H1 (cell line): ENCODE results near the gene ZNF311. TPM values are rescaled to one million over a fixed set of nuclear protein-coding genes. Genes with fewer than 3 reads are reported as not detected.
A peak's percentile ranks its signal among the peaks of the same experiment; 100 is the strongest.

Source experiments
- BACH1 ChIP-seq: IDR thresholded peaks from 2 replicates; pipeline ENCODE4 v1.6.1; 2012; ENCODE audit warnings: low read length, improper control_type of control experiment
- CBX5 ChIP-seq: fragments of 300-800, 300-1000 bp; sonication (generic); IDR thresholded peaks from 2 replicates; pipeline ENCODE4 v1.7.1; 2016; ENCODE audit warnings: antibody characterized with exemption, low read length, low read depth
- NANOG ChIP-seq: IDR thresholded peaks from 2 replicates; pipeline ENCODE4 v1.6.1; 2011; ENCODE audit warnings: low read length, low read depth, mild to moderate bottlenecking, inconsistent platforms; ENCODE audit not compliant: insufficient read depth, poor library complexity, severe bottlenecking
- PHF8 ChIP-seq: fragments of 200-600 bp; sonication (generic); conservative IDR thresholded peaks from 2 replicates; pipeline ENCODE4 v1.7.1; 2012; ENCODE audit warnings: low read depth, mild to moderate bottlenecking, inconsistent platforms, low read length, moderate library complexity
- POLR2A ChIP-seq, 2 experiments: IDR thresholded peaks; 1 replicate in 1 of 2; 2 replicates in 1 of 2; pipeline ENCODE4 v1.6.1; 2011; ENCODE audit warnings: low read depth in 2 of 2, low read length in 2 of 2, mild to moderate bottlenecking in 2 of 2; ENCODE audit errors: control extremely low read depth in 1 of 2
- SAP30 ChIP-seq: fragments of 300-600 bp; sonication (generic); IDR thresholded peaks from 2 replicates; pipeline ENCODE4 v1.7.1; 2012; ENCODE audit warnings: low read length, moderate library complexity, mild to moderate bottlenecking, inconsistent platforms; ENCODE audit not compliant: insufficient read depth, insufficient replicate concordance
- SIRT6 ChIP-seq: IDR thresholded peaks from one replicate; pipeline ENCODE4 v1.7.1; 2012; ENCODE audit warnings: low read length, inconsistent platforms
- SP2 ChIP-seq: IDR thresholded peaks from 2 replicates; pipeline ENCODE4 v1.6.1; 2012; ENCODE audit warnings: mild to moderate bottlenecking, low read length, inconsistent platforms
- SUZ12 ChIP-seq: fragments of 200-600 bp; sonication (generic); IDR thresholded peaks from 2 replicates; pipeline ENCODE4 v1.6.1; 2012; ENCODE audit warnings: mild to moderate bottlenecking, inconsistent platforms, low read length, moderate library complexity, mixed read lengths
- TAF7 ChIP-seq: optimal IDR thresholded peaks from 2 replicates; pipeline ENCODE3; 2011; ENCODE audit warnings: low read depth, mild to moderate bottlenecking, inconsistent platforms, low read length, moderate library complexity, borderline replicate concordance
- TEAD4 ChIP-seq: IDR thresholded peaks from 2 replicates; pipeline ENCODE4 v1.6.1; 2012; ENCODE audit warnings: low read depth, low read length, inconsistent platforms, mixed read lengths
- polyA plus RNA-seq, 7 experiments: library from polyadenylated mRNA; depleted of rRNA in 3 of 7; stranded (reverse) in 5 of 7; unstranded in 2 of 7; fragments of >200 nt in 5 of 7; fragments of 200-250 nt in 2 of 7; gene quantifications; 1 replicate in 5 of 7; 2 replicates in 1 of 7; 4 replicates in 1 of 7; pipeline versions ENCODE4 v1.2.1 to v1.2.3, GENCODE V29; 2011 to 2013; ENCODE audit warnings: missing spikeins in 2 of 7, mixed read lengths in 2 of 7
- total RNA-seq: library from RNA; stranded (reverse); fragmentation: NEBNext Ultra II Directional; extraction: Animal tissue kit (Norgen Biotek cat#: 25700); gene quantifications from 2 replicates; pipeline ENCODE4 v1.2.1, GENCODE V29; 2021
- TF ChIP-seq, protein P1 (sequence below): IDR thresholded peaks from 2 replicates; pipeline ENCODE4 v1.6.1; 2012; ENCODE audit warnings: inconsistent platforms
- TF ChIP-seq, protein P2 (sequence below), 3 experiments: IDR thresholded peaks; 1 replicate in 2 of 3; 2 replicates in 1 of 3; pipeline versions ENCODE4 v1.5.1 to v1.6.1; 2011; ENCODE audit warnings: low read length in 3 of 3, mild to moderate bottlenecking in 3 of 3, inconsistent platforms in 2 of 3, low read depth in 1 of 3, moderate library complexity in 1 of 3; ENCODE audit not compliant: insufficient read depth in 1 of 3; ENCODE audit errors: control extremely low read depth in 1 of 3

The ZNF311 gene
- total and polyA plus RNA-seq, 2 of the 8 experiments (the other 6 are each of a cell fraction or from before 2014, with no cell fraction given): 1.9 to 4.2 TPM

DNA sequence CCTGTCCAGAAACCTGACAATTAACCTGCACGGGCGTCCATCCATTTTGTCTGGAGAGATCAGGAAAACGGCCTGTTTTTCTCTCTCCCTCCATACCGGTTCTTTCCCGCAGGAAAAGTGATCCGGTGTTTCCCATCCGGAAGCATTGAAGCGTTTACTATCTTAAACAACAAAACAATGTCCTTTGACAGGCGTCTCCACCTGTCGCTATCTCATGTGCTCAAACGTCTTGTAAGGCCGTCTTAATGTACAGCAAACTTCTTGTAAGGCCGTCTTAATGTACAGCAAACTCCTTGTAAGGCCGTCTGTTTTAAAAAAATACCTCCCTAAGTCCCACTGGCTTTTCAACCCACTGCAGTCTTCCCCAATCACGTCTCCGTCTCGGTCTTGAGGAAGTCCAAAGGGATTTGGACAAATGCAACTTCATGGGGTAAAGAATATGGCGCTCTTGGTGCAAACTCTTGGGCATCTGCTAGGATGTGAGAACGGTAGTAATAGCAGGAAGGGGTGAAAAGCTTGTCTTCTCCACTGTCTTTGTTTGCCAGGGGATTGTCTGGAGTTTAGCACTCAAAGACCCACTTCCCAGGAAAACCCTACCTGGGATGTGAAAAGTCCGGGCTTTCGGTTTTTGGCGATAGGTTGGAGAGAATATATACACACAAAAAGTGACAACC lies 51.4 kb downstream of the ZNF311 start (continued):
- TF ChIP-seq PHF8 (no peak), BACH1 (no peak), SUZ12 (no peak), SIRT6 (no peak), CBX5 (no peak), TAF7 (no peak), SP2 (no peak), TEAD4 (no peak), SAP30 (peak; percentile 68), NANOG (no peak), POLR2A (IDR thresholded peaks at IDR 0.05; ENCODE audit: control extremely low read depth in 1 of 2, low read depth in 2 of 2, low read length in 2 of 2) (no peak)
- TF ChIP-seq, protein P1, sequence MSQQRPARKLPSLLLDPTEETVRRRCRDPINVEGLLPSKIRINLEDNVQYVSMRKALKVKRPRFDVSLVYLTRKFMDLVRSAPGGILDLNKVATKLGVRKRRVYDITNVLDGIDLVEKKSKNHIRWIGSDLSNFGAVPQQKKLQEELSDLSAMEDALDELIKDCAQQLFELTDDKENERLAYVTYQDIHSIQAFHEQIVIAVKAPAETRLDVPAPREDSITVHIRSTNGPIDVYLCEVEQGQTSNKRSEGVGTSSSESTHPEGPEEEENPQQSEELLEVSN: no peak
- TF ChIP-seq, protein P2, sequence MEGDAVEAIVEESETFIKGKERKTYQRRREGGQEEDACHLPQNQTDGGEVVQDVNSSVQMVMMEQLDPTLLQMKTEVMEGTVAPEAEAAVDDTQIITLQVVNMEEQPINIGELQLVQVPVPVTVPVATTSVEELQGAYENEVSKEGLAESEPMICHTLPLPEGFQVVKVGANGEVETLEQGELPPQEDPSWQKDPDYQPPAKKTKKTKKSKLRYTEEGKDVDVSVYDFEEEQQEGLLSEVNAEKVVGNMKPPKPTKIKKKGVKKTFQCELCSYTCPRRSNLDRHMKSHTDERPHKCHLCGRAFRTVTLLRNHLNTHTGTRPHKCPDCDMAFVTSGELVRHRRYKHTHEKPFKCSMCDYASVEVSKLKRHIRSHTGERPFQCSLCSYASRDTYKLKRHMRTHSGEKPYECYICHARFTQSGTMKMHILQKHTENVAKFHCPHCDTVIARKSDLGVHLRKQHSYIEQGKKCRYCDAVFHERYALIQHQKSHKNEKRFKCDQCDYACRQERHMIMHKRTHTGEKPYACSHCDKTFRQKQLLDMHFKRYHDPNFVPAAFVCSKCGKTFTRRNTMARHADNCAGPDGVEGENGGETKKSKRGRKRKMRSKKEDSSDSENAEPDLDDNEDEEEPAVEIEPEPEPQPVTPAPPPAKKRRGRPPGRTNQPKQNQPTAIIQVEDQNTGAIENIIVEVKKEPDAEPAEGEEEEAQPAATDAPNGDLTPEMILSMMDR (IDR thresholded peaks at IDR 0.05; ENCODE audit: control extremely low read depth in 1 of 3, insufficient read depth in 1 of 3, low read depth in 1 of 3, low read length in 3 of 3): no peak
